Measurements from ENCODE around the gene PTPRN2. TPM values are rescaled to one million over a fixed set of nuclear protein-coding genes. Genes with fewer than 3 reads are reported as not detected.

Gene PTPRN2
- total RNA-seq, 2 donors from 2014 or later: 26.1 to 55.5 TPM

GRCh38 chr7:158549616-158550393 is 37.8 kb downstream of the PTPRN2 start:
- TF ChIP-seq POLR2AphosphoS5 (IDR thresholded peaks at IDR 0.05) (no peak), POLR2A (IDR thresholded peaks at IDR 0.05) (no peak)
- TF ChIP-seq, protein P1, sequence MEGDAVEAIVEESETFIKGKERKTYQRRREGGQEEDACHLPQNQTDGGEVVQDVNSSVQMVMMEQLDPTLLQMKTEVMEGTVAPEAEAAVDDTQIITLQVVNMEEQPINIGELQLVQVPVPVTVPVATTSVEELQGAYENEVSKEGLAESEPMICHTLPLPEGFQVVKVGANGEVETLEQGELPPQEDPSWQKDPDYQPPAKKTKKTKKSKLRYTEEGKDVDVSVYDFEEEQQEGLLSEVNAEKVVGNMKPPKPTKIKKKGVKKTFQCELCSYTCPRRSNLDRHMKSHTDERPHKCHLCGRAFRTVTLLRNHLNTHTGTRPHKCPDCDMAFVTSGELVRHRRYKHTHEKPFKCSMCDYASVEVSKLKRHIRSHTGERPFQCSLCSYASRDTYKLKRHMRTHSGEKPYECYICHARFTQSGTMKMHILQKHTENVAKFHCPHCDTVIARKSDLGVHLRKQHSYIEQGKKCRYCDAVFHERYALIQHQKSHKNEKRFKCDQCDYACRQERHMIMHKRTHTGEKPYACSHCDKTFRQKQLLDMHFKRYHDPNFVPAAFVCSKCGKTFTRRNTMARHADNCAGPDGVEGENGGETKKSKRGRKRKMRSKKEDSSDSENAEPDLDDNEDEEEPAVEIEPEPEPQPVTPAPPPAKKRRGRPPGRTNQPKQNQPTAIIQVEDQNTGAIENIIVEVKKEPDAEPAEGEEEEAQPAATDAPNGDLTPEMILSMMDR (IDR thresholded peaks at IDR 0.05): no peak

DNA sequence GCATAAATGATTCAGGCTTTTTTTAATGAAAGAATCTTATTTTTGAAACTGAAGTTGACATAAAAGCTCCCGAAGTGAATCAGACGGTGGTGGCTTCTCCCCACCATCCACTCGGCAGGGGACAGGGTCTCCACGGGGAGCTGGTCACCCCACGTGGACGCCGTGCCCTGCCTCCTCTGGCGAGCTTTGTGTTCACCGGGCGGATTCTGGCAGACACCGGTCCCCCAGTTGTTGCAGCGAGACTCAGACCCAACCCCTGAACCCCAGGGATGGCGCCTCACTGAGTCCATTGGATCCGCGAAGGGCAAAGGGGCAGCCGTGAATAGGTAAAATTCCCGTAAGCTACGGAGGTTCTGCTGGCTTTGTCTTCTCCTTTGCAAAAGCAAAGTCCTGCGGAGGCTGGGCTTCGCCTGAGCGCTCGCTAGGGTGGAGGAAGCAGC is 38.4 kb downstream of the PTPRN2 start:
- H3K27ac ChIP-seq: no peak overlapping the region
- TF ChIP-seq POLR2AphosphoS5 (IDR thresholded peaks at IDR 0.05) (no peak), POLR2A (IDR thresholded peaks at IDR 0.05) (no peak)
- TF ChIP-seq, protein P1 (IDR thresholded peaks at IDR 0.05): no peak
- H3K4me1 ChIP-seq (replicated peaks): no peaks in the 10 kb centered on the region
- intact Hi-C loops (cut with DNase I): no loop called here
- no peak overlapping the region for H3K4me3 ChIP-seq
- DNase-seq (ENCODE audit: low spot score): no peak
- H3K27me3 ChIP-seq (replicated peaks; ENCODE audit: insufficient read depth): no peaks in the 10 kb centered on the region
- 65% methylated on average over 22 of the region's 22 CpGs for WGBS
- H3K36me3 ChIP-seq: no peaks in the 10 kb centered on the region
- no peaks in the 10 kb centered on the region for H3K9me3 ChIP-seq

More at GRCh38 chr7:158549616-158550393, 37.8 kb downstream of the PTPRN2 start:
- Histone ChIP-seq H3K9me3 (no peaks in the 10 kb centered on the region), H3K27me3 (replicated peaks; ENCODE audit: insufficient read depth) (no peaks in the 10 kb centered on the region), H3K4me3 (no peak overlapping the region), H3K27ac (no peak overlapping the region), H3K4me1 (replicated peaks) (no peaks in the 10 kb centered on the region), H3K36me3 (no peaks in the 10 kb centered on the region)
- WGBS: 76% methylated on average over 31 of the region's 36 CpGs
- intact Hi-C loops (cut with DNase I): no loop called here
- DNase-seq (ENCODE audit: low spot score): no peak

DNA sequence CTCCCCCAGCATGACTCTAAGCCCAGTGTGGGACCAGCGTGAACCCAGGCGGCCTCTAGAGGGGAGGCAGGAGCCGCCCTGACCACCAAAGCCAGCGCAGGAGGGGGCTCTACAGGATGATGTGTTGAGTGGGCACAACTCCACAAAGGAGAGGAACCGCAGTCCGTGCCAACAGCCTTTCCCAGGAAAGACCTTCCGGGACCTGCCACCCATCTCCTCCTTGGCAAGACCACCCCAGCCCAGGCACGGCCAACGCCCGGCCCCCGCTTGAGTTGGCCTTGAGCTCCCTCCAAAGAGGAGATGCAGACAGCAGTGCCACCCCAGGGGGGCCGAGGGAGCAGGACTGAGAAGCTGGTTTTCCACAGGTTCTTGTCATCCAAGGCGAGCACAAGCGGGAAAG is 38.9 kb downstream of the PTPRN2 start:
- intact Hi-C loops (cut with DNase I): no loop called here
- H3K4me3 ChIP-seq: no peak overlapping the region
- WGBS: 87% methylated on average over 14 of the region's 14 CpGs
- H3K9me3 ChIP-seq: no peaks in the 10 kb centered on the region
- DNase-seq (ENCODE audit: low spot score): no peak
- no peak overlapping the region for H3K27ac ChIP-seq
- H3K4me1 ChIP-seq (replicated peaks): no peaks in the 10 kb centered on the region
- H3K36me3 ChIP-seq: no peaks in the 10 kb centered on the region
- no peaks in the 10 kb centered on the region for H3K27me3 ChIP-seq (replicated peaks; ENCODE audit: insufficient read depth)
- no peak for TF ChIP-seq POLR2AphosphoS5 (IDR thresholded peaks at IDR 0.05)
- TF ChIP-seq, protein P1 (IDR thresholded peaks at IDR 0.05): no peak
- TF ChIP-seq POLR2A (IDR thresholded peaks at IDR 0.05): no peak

GRCh38 chr7:158547817-158548216 is 39.8 kb downstream of the PTPRN2 start:
- intact Hi-C loops (cut with DNase I): no loop called here
- 77% methylated on average over 9 of the region's 9 CpGs for WGBS
- no peak for DNase-seq (ENCODE audit: low spot score)

More at GRCh38 chr7:158547817-158548216, 39.8 kb downstream of the PTPRN2 start:
- TF ChIP-seq POLR2AphosphoS5 (IDR thresholded peaks at IDR 0.05): no peak
- TF ChIP-seq, protein P1 (IDR thresholded peaks at IDR 0.05): no peak
- no peak for TF ChIP-seq POLR2A (IDR thresholded peaks at IDR 0.05)
- no peak overlapping the region for H3K27ac ChIP-seq
- H3K36me3 ChIP-seq: no peaks in the 10 kb centered on the region
- no peaks in the 10 kb centered on the region for H3K4me1 ChIP-seq (replicated peaks)
- no peak overlapping the region for H3K4me3 ChIP-seq
- no peaks in the 10 kb centered on the region for H3K9me3 ChIP-seq
- H3K27me3 ChIP-seq (replicated peaks; ENCODE audit: insufficient read depth): no peaks in the 10 kb centered on the region
